Neural cell (in vitro differentiated cells): ENCODE results near the gene PCDH15. TPM values are rescaled to one million over a fixed set of nuclear protein-coding genes. Genes with fewer than 3 reads are reported as not detected.

ENCODE experiments used
- H2AFZ ChIP-seq: fragments of 200-600, 300-800 bp; sonication (generic), shearing (Covaris generic); 2 replicates; pipeline ENCODE4 v1.6.0; 2014; ENCODE audit warnings: low read depth, mild to moderate bottlenecking, antibody characterized with exemption, low read length, moderate library complexity
- H3F3A ChIP-seq: fragments of 200-600 bp; shearing (Covaris generic); 2 replicates; pipeline ENCODE4 v1.6.1; 2016; ENCODE audit warnings: mild to moderate bottlenecking, moderate library complexity, mixed read lengths, antibody characterized with exemption, low read length; ENCODE audit not compliant: insufficient read depth, poor library complexity, severe bottlenecking
- H3K27ac ChIP-seq: fragments of 200-600, 300-800 bp; sonication (generic), shearing (Covaris generic); 2 replicates; pipeline ENCODE4 v1.5.1; 2014; ENCODE audit warnings: mild to moderate bottlenecking, low read length, moderate library complexity
- H3K27me3 ChIP-seq: fragments of 300-800, 200-600 bp; sonication (generic), shearing (Covaris generic); 2 replicates; pipeline ENCODE4 v1.6.0; 2014; ENCODE audit warnings: mild to moderate bottlenecking, low read depth, low read length, moderate library complexity; ENCODE audit not compliant: insufficient read depth
- H3K36me3 ChIP-seq: fragments of 300-800, 200-600 bp; sonication (generic), shearing (Covaris generic); 2 replicates; pipeline ENCODE4 v1.5.1; 2014; ENCODE audit warnings: mild to moderate bottlenecking, antibody characterized with exemption, low read length, moderate library complexity; ENCODE audit not compliant: insufficient read depth
- H3K4me2 ChIP-seq: fragments of 300-800, 200-600 bp; sonication (generic), shearing (Covaris generic); 2 replicates; pipeline ENCODE4 v1.6.0; 2014; ENCODE audit warnings: mild to moderate bottlenecking, low read length
- H3K4me3 ChIP-seq: fragments of 300-800, 200-600 bp; sonication (generic), shearing (Covaris generic); 2 replicates; pipeline ENCODE4 v1.5.1; 2014; ENCODE audit warnings: mild to moderate bottlenecking, low read length, moderate library complexity
- H3K79me2 ChIP-seq: fragments of 200-600 bp; shearing (Covaris generic); replicated peaks from 2 replicates; pipeline ENCODE4 v1.6.0; 2014; ENCODE audit warnings: mild to moderate bottlenecking, low read length, moderate library complexity; ENCODE audit not compliant: insufficient read depth
- H3K9ac ChIP-seq: fragments of 300-800, 200-600 bp; sonication (generic), shearing (Covaris generic); 2 replicates; pipeline ENCODE4 v1.6.1; 2016; ENCODE audit warnings: mild to moderate bottlenecking, low read length, mixed read lengths
- H3K9me2 ChIP-seq: fragments of 200-600 bp; shearing (Covaris generic); 2 replicates; pipeline ENCODE4 v1.6.1; 2016; ENCODE audit warnings: mild to moderate bottlenecking, low read length, mixed read lengths; ENCODE audit not compliant: insufficient read depth
- H3K9me3 ChIP-seq: fragments of 200-600, 300-800 bp; sonication (generic), shearing (Covaris generic); 2 replicates; pipeline ENCODE4 v1.6.1; 2016; ENCODE audit warnings: mild to moderate bottlenecking, mixed run types, low read length, moderate library complexity, mixed read lengths
- H4K20me1 ChIP-seq: fragments of 200-600 bp; shearing (Covaris generic); 2 replicates; pipeline ENCODE4 v1.6.1; 2016; ENCODE audit warnings: mild to moderate bottlenecking, mixed run types; ENCODE audit not compliant: insufficient read depth
- EP300 ChIP-seq: fragments of 450-650 bp; conservative IDR thresholded peaks from 2 replicates; pipeline ENCODE4 v1.6.1; 2014; ENCODE audit warnings: antibody characterized with exemption, mild to moderate bottlenecking, moderate library complexity; ENCODE audit not compliant: poor library complexity, severe bottlenecking
- EZH2 ChIP-seq: fragments of 200-600, 300-800 bp; shearing (Covaris generic), sonication (generic); IDR thresholded peaks from 2 replicates; pipeline ENCODE4 v1.6.1; 2014; ENCODE audit warnings: antibody characterized with exemption, low read length, borderline replicate concordance, mild to moderate bottlenecking; ENCODE audit not compliant: insufficient read depth, poor library complexity, severe bottlenecking
- MXI1 ChIP-seq: fragments of 450-650 bp; conservative IDR thresholded peaks from 2 replicates; pipeline ENCODE4 v1.6.1; 2014; ENCODE audit warnings: antibody characterized with exemption, mild to moderate bottlenecking; ENCODE audit not compliant: poor library complexity, severe bottlenecking
- POLR2AphosphoS5 ChIP-seq: IDR thresholded peaks from 2 replicates; pipeline ENCODE4 v1.6.1; 2012
- RAD21 ChIP-seq: fragments of 450-650 bp; conservative IDR thresholded peaks from 2 replicates; pipeline ENCODE4 v1.6.1; 2014; ENCODE audit warnings: antibody characterized with exemption, mild to moderate bottlenecking, moderate library complexity
- REST ChIP-seq: IDR thresholded peaks from 2 replicates; pipeline ENCODE4 v1.6.1; 2012; ENCODE audit warnings: borderline replicate concordance
- SMC3 ChIP-seq: fragments of 450-650 bp; conservative IDR thresholded peaks from 2 replicates; pipeline ENCODE4 v1.6.1; 2014; ENCODE audit warnings: antibody characterized with exemption, mild to moderate bottlenecking, moderate library complexity; ENCODE audit not compliant: poor library complexity
- TAF1 ChIP-seq: IDR thresholded peaks from 2 replicates; pipeline ENCODE4 v1.6.1; 2012; ENCODE audit warnings: low read depth
- polyA plus RNA-seq: library from polyadenylated mRNA; depleted of rRNA; stranded (reverse); fragments of >200 nt; gene quantifications from 2 replicates; pipeline ENCODE4 v1.2.3, GENCODE V29; 2014
- TF ChIP-seq, protein P1 (sequence below): fragments of 450-650 bp; IDR thresholded peaks from 2 replicates; pipeline ENCODE4 v1.5.1; 2014; ENCODE audit warnings: antibody characterized with exemption, mild to moderate bottlenecking, moderate library complexity; ENCODE audit not compliant: poor library complexity, severe bottlenecking

PCDH15 gene
- polyA plus RNA-seq, 1 donor from 2014 or later, result 1.2 TPM

DNA sequence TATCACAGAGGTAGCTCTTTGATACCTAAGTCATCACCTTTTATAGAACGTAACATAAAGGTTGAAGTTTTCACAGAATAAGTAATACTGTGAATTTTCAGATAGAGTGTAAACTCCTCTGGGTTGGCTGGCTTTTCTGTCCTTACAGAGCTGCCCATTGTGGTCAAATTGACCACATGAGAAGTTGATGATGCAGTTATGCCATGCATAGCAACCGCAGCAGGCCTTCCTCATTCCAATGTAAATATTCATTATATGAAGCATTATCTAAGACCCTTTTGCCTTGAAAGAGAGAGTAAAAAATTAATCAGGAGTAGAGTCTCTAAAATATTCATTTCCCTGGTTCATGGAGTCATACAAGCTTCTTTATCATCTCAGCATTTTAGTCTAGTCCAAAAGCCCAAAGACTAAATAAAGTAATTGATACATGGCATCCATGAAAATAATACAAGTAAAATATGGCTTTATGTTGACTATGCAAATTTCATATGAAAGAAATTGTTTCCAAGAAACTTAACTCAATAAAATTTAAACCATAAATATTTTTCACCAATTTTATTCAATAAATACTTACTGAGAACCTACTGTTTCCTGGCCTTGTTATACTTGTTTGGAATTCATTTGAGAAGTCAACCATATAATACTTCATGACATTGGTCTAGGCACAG, 516.4 kb downstream of the PCDH15 start:
- Histone ChIP-seq H3F3A (no peaks in the 10 kb centered on the region), H3K27ac (no peak overlapping the region), H3K9me3 (no peaks in the 10 kb centered on the region), H3K9me2 (no peaks in the 10 kb centered on the region), H3K9ac (no peak overlapping the region), H3K27me3 (no peaks in the 10 kb centered on the region), H2AFZ (no peak overlapping the region), H3K4me3 (no peak overlapping the region), H4K20me1 (no peaks in the 10 kb centered on the region), H3K79me2 (no peaks in the 10 kb centered on the region), H3K36me3 (no peaks in the 10 kb centered on the region), H3K4me2 (no peak overlapping the region)
- no peak for TF ChIP-seq EZH2
- no peak for TF ChIP-seq MXI1
- TF ChIP-seq EP300, result no peak
- TF ChIP-seq SMC3, result no peak
- no peak for TF ChIP-seq REST
- TF ChIP-seq, protein P1, sequence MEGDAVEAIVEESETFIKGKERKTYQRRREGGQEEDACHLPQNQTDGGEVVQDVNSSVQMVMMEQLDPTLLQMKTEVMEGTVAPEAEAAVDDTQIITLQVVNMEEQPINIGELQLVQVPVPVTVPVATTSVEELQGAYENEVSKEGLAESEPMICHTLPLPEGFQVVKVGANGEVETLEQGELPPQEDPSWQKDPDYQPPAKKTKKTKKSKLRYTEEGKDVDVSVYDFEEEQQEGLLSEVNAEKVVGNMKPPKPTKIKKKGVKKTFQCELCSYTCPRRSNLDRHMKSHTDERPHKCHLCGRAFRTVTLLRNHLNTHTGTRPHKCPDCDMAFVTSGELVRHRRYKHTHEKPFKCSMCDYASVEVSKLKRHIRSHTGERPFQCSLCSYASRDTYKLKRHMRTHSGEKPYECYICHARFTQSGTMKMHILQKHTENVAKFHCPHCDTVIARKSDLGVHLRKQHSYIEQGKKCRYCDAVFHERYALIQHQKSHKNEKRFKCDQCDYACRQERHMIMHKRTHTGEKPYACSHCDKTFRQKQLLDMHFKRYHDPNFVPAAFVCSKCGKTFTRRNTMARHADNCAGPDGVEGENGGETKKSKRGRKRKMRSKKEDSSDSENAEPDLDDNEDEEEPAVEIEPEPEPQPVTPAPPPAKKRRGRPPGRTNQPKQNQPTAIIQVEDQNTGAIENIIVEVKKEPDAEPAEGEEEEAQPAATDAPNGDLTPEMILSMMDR, result no peak
- no peak for TF ChIP-seq TAF1
- no peak for TF ChIP-seq RAD21
- no peak for TF ChIP-seq POLR2AphosphoS5

DNA sequence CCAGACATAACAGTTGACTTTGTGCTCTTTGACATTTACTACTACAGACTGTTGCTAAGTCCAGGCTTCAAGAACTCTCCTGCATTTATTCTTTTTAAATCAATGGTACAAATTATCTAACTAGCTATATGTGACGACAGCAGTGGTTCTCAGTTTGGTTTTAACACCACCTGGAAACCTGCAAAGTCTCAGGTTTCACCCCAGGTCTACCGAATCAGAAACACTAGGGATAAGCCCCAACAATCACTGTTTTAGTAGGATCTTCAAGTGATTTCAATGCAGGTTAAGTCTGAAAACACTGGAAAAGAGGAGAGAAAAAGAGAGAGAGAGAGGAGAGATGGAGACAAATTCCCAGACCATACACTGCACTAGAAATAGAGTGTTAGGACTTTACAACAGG, 519.0 kb downstream of the PCDH15 start:
- Histone ChIP-seq H3F3A (no peaks in the 10 kb centered on the region), H3K4me3 (no peak overlapping the region), H3K79me2 (no peaks in the 10 kb centered on the region), H3K36me3 (no peaks in the 10 kb centered on the region), H3K9me2 (no peaks in the 10 kb centered on the region), H3K4me2 (no peak overlapping the region), H3K9ac (no peak overlapping the region), H2AFZ (no peak overlapping the region), H3K27ac (no peak overlapping the region), H3K27me3 (no peaks in the 10 kb centered on the region), H3K9me3 (no peaks in the 10 kb centered on the region), H4K20me1 (no peaks in the 10 kb centered on the region)
- TF ChIP-seq EP300, result no peak
- no peak for TF ChIP-seq TAF1
- no peak for TF ChIP-seq RAD21
- TF ChIP-seq MXI1, result no peak
- no peak for TF ChIP-seq REST
- no peak for TF ChIP-seq SMC3
- TF ChIP-seq, protein P1, result no peak
- no peak for TF ChIP-seq EZH2
